DOHH2 (cell line): ENCODE data around the gene NKX2-4.

ENCODE experiments used
- H3F3A ChIP-seq: fragments of 200-600 bp; sonication (generic), shearing (Covaris generic); 2 replicates; pipeline ENCODE4 v1.6.0; 2016; ENCODE audit warnings: antibody characterized with exemption, mild to moderate bottlenecking; ENCODE audit not compliant: control insufficient read depth, insufficient read depth
- H3K27ac ChIP-seq: fragments of 200-600 bp; sonication (generic); 2 replicates; pipeline ENCODE4 v1.5.1; 2014; ENCODE audit warnings: low read depth, mild to moderate bottlenecking, low read length, moderate library complexity
- H3K27me3 ChIP-seq: fragments of 200-600 bp; sonication (generic); 2 replicates; pipeline ENCODE4 v1.6.1; 2014; ENCODE audit warnings: mild to moderate bottlenecking, low read length, mixed read lengths; ENCODE audit not compliant: control insufficient read depth
- H3K36me3 ChIP-seq: fragments of 200-600 bp; sonication (generic); 2 replicates; pipeline ENCODE4 v1.6.1; 2014; ENCODE audit warnings: mild to moderate bottlenecking, low read length, moderate library complexity, mixed read lengths; ENCODE audit not compliant: control insufficient read depth
- H3K4me1 ChIP-seq: fragments of 200-600 bp; sonication (generic); 2 replicates; pipeline ENCODE4 v1.6.1; 2014; ENCODE audit warnings: mild to moderate bottlenecking, low read length, mixed read lengths; ENCODE audit not compliant: control insufficient read depth
- H3K4me2 ChIP-seq: fragments of 200-600 bp; sonication (generic); 2 replicates; pipeline ENCODE4 v1.6.0; 2014; ENCODE audit warnings: mild to moderate bottlenecking, low read length, moderate library complexity
- H3K4me3 ChIP-seq: fragments of 200-600 bp; sonication (generic); 2 replicates; pipeline ENCODE4 v1.5.1; 2014; ENCODE audit warnings: mild to moderate bottlenecking, low read length, mixed read lengths
- H3K79me2 ChIP-seq: fragments of 200-600 bp; sonication (generic); 2 replicates; pipeline ENCODE4 v1.6.1; 2014; ENCODE audit warnings: mild to moderate bottlenecking, low read length, mixed read lengths; ENCODE audit not compliant: control insufficient read depth
- H3K9me2 ChIP-seq: fragments of 200-600 bp; sonication (generic); replicated peaks from 2 replicates; pipeline ENCODE4 v1.6.1; 2014; ENCODE audit warnings: mild to moderate bottlenecking, low read length, mixed read lengths; ENCODE audit not compliant: control insufficient read depth
- H3K9me3 ChIP-seq: fragments of 200-600 bp; sonication (generic); 2 replicates; pipeline ENCODE4 v1.6.1; 2014; ENCODE audit warnings: antibody characterized with exemption, low read length, mixed read lengths; ENCODE audit not compliant: control insufficient read depth, insufficient read depth
- H4K20me1 ChIP-seq: fragments of 200-600 bp; sonication (generic); 2 replicates; pipeline ENCODE4 v1.6.0; 2014; ENCODE audit warnings: low read depth, mild to moderate bottlenecking, antibody characterized with exemption, low read length, moderate library complexity; ENCODE audit not compliant: control insufficient read depth, insufficient read depth
- CTCF ChIP-seq: fragments of 200-600 bp; sonication (generic); IDR thresholded peaks from one replicate; pipeline ENCODE4 v1.5.1; 2014; ENCODE audit warnings: antibody characterized with exemption, mild to moderate bottlenecking, low read depth, low read length; ENCODE audit not compliant: poor library complexity, severe bottlenecking
- EZH2phosphoT487 ChIP-seq: fragments of 200-600 bp; sonication (generic); IDR thresholded peaks from 2 replicates; pipeline ENCODE4 v1.6.1; 2017; ENCODE audit warnings: borderline replicate concordance, mild to moderate bottlenecking, antibody characterized with exemption, low read length, moderate library complexity, mixed read lengths

Gene NKX2-4

GRCh38 chr20:21395666-21396598 lies 1.4 kb downstream of the NKX2-4 start:
- H3K9me3 ChIP-seq, result no peaks in the 10 kb centered on the region
- H3K27me3 ChIP-seq, result peaks cover 39% of the 10 kb centered on the region
- no peaks in the 10 kb centered on the region for H3K9me2 ChIP-seq
- H3K4me1 ChIP-seq, result no peaks in the 10 kb centered on the region
- no peaks in the 10 kb centered on the region for H4K20me1 ChIP-seq
- no peak overlapping the region for H3K4me3 ChIP-seq
- H3K36me3 ChIP-seq, result no peaks in the 10 kb centered on the region
- 0 out of 2 replicates have a peak, but pooled peaks cover 6% of the 10 kb centered on the region for H3F3A ChIP-seq
- TF ChIP-seq CTCF (no peak), EZH2phosphoT487 (no peak)
- H3K4me2 ChIP-seq, result no peak overlapping the region
- no peaks in the 10 kb centered on the region for H3K79me2 ChIP-seq
- no peak overlapping the region for H3K27ac ChIP-seq

- Histone ChIP-seq H3K36me3 (no peaks in the 10 kb centered on the region), H3K4me1 (no peaks in the 10 kb centered on the region), H4K20me1 (no peaks in the 10 kb centered on the region), H3K27me3 (peaks cover 34% of the 10 kb centered on the region), H3K9me2 (no peaks in the 10 kb centered on the region), H3K79me2 (no peaks in the 10 kb centered on the region), H3F3A (0 out of 2 replicates have a peak, but pooled peaks cover 7% of the 10 kb centered on the region), H3K4me3 (no peak overlapping the region), H3K4me2 (no peak overlapping the region), H3K27ac (no peak overlapping the region), H3K9me3 (no peaks in the 10 kb centered on the region)
- TF ChIP-seq CTCF, result no peak
- TF ChIP-seq EZH2phosphoT487, result no peak
Observed at GRCh38 chr20:21395051-21395665, 2.2 kb downstream of the NKX2-4 start.

- H3K9me3 ChIP-seq, result no peaks in the 10 kb centered on the region
- no peak overlapping the region for H3K4me2 ChIP-seq
- TF ChIP-seq CTCF, result no peak
- no peak for TF ChIP-seq EZH2phosphoT487
- 0 out of 2 replicates have a peak, but pooled peaks cover 12% of the 10 kb centered on the region for H3F3A ChIP-seq
- H3K4me3 ChIP-seq, result no peak overlapping the region
- H4K20me1 ChIP-seq, result no peaks in the 10 kb centered on the region
- H3K9me2 ChIP-seq, result no peaks in the 10 kb centered on the region
- H3K4me1 ChIP-seq, result no peaks in the 10 kb centered on the region
- H3K79me2 ChIP-seq, result no peaks in the 10 kb centered on the region
- no peak overlapping the region for H3K27ac ChIP-seq
- no peaks in the 10 kb centered on the region for H3K36me3 ChIP-seq
- peaks cover 29% of the 10 kb centered on the region for H3K27me3 ChIP-seq
Observed at GRCh38 chr20:21394551-21394950, 2.8 kb downstream of the NKX2-4 start.
